Thymus (tissue), 11 donors: ENCODE measurements around the gene ZNF782. TPM values are rescaled to one million over a fixed set of nuclear protein-coding genes. Genes with fewer than 3 reads are reported as not detected.

ENCODE experiments used
- DNase-seq, 9 donors: peaks; one replicate each; pipeline ENCODE4 v3.0.0-alpha.2; 2013; ENCODE audit warnings: low spot score in 9 of 9, low read depth in 6 of 9, missing footprints in 1 of 9
- H3K27ac ChIP-seq, 2 donors: one replicate each; pipeline ENCODE4 v1.5.1; 2013; ENCODE audit warnings: control low read depth in 1 of 2, low read depth in 1 of 2, low read length in 1 of 2, mild to moderate bottlenecking in 1 of 2, moderate library complexity in 1 of 2
- H3K27me3 ChIP-seq, 2 donors: one replicate each; pipeline ENCODE4 v1.5.1; 2013; ENCODE audit warnings: low read length in 1 of 2; ENCODE audit not compliant: control insufficient read depth in 2 of 2, insufficient read depth in 1 of 2
- H3K36me3 ChIP-seq, 2 donors: one replicate each; pipeline ENCODE4 v1.5.1; 2013; ENCODE audit warnings: low read length in 1 of 2, mild to moderate bottlenecking in 1 of 2, moderate library complexity in 1 of 2; ENCODE audit not compliant: control insufficient read depth in 2 of 2, insufficient read depth in 2 of 2
- H3K4me1 ChIP-seq, 2 donors: one replicate each; pipeline ENCODE4 v1.5.1; 2013; ENCODE audit warnings: low read length in 2 of 2; ENCODE audit not compliant: control insufficient read depth in 2 of 2, insufficient read depth in 2 of 2
- H3K4me3 ChIP-seq, 2 donors: one replicate each; pipeline ENCODE4 v1.5.1; 2013; ENCODE audit warnings: low read length in 2 of 2, control low read depth in 1 of 2, mild to moderate bottlenecking in 1 of 2
- H3K9me3 ChIP-seq, 2 donors: one replicate each; pipeline ENCODE4 v1.5.1; 2013; ENCODE audit warnings: low read length in 1 of 2, mild to moderate bottlenecking in 1 of 2; ENCODE audit not compliant: control insufficient read depth in 2 of 2, insufficient read depth in 1 of 2
- WGBS: extraction: QIAGEN DNeasy Blood & Tissue Kit; methylation state at CpG from one replicate; pipeline ENCODE4 v1.1.7; 2013; 5-methylcytosine and 5-hydroxymethylcytosine counted together
- polyA plus RNA-seq: library from polyadenylated mRNA; stranded (reverse); fragments of 200-250 nt; gene quantifications from one replicate; pipeline ENCODE4 v1.2.3, GENCODE V29; 2013
- total RNA-seq: library from RNA; stranded (reverse); fragments of 120-200 nt; gene quantifications from one replicate; pipeline ENCODE4 v1.2.4, GENCODE V29; 2013
- donor health status: healthy.

The ZNF782 gene
- total and polyA plus RNA-seq, 2 donors: 2.8 to 5.2 TPM

DNA sequence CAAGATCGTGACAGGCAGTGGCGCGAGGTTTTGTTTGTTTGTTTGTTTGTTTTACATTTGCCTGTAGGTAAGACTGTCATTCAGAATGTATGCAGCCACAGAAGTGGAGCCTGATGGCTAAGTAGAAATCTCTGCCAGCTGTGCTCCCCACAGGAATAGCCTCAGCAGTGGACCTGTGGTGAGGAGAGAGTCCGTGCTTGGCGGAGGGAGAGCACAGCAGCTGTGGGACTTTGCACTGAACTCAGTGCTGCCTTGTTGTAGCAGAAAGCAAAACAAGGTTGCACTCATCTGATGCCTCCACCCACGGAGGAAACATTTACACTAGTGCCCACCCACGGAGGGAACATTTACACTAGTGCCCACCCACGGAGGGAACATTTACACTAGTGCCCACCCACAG lies 4.4 kb upstream of the ZNF782 start:
- 91% methylated on average over 8 of the region's 8 CpGs for WGBS
- H3K36me3 ChIP-seq: no peaks in the 10 kb centered on the region
- H3K9me3 ChIP-seq: no peaks in the 10 kb centered on the region
- peaks cover 3 to 11% of the 10 kb centered on the region in 2 donors for H3K27me3 ChIP-seq
- H3K4me3 ChIP-seq: no peak overlapping the region
- H3K27ac ChIP-seq: no peak overlapping the region
- no peak for DNase-seq
- H3K4me1 ChIP-seq: peaks cover under 1 to 4% of the 10 kb centered on the region in 2 donors

DNA sequence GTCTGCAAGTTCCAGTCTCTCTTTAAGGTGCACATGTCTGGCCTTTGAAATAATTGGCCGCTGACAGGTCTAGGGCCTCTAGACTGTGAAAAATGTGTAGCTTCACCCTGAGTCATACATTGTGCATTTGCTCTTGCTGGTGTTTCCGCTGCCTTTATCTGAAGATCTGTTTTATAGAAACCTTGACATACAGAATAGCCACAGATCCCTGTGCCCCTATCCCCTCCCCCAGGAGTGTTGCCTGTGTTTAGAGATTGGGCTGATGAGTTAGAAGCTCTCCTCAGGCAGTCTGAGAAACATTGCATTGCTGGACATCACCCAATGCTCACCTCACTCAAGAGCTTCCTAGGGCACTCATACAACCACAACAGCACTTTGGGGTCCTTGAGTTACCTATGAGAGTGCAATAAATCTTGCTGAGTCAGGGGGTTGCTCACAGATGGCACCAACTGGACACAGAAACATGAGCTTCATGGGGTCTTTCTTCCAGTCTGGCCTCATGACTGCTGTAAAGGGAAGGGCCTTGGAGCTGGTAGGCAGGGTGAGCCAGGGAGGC lies 3.8 kb upstream of the ZNF782 start:
- Histone ChIP-seq H3K9me3 (no peaks in the 10 kb centered on the region), H3K4me3 (no peak overlapping the region), H3K4me1 (peaks cover 6 to 9% of the 10 kb centered on the region in 2 donors), H3K27ac (no peak overlapping the region), H3K36me3 (no peaks in the 10 kb centered on the region), H3K27me3 (peaks cover 3 to 11% of the 10 kb centered on the region in 2 donors)
- 97% methylated on average over 2 of the region's 2 CpGs for WGBS
- DNase-seq: no peak

DNA sequence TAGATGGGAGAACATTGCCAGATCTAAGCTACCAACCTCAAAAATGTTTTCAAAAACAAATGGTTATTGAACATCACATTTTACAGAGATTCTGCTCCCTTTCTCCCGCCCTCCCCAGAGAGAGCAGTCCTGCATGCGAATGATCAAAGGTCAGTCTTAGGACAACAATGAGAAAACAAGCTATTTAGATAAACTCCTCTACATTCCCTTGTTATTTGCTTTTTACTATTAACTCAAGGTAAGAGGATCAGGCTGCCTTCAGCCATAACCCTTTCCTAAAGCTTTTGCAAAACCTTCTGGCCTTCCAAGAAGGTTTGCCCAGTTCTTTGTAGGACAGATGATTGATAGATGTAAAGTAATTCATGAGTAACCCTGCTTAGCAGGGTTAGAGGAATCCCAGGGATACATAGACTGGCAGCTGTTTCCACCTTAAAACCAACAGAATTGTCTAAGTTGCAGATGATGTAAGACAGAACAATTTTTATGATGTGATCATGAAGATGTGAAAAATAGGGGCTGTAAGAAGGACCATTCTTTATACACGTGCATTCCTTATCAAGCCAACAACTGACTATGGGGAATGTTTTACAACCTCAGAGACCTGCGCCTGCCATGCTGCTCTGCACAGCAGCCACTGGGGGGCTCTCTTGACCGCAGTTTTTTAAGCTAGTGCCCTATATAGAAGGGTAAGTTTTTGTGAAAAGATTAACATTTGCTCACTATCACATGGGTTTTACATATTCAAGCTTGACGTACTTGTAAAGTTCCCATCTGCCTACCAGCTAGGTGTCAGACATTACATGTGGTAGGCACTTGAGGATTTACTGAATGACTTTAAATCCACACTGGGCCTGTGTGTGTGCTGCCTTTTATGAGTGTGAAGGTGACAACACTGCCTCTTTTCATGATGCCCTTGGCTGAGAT lies 2.3 kb upstream of the ZNF782 start:
- Histone ChIP-seq H3K4me3 (no peak overlapping the region), H3K4me1 (peaks cover 11 to 14% of the 10 kb centered on the region in 2 donors), H3K36me3 (no peaks in the 10 kb centered on the region), H3K9me3 (no peaks in the 10 kb centered on the region), H3K27me3 (peaks cover 3 to 11% of the 10 kb centered on the region in 2 donors), H3K27ac (no peak overlapping the region)
- WGBS: 28% methylated on average over 6 of the region's 6 CpGs
- peak in 7 of 9 donors; percentile 45 to 80 (median 59) for DNase-seq

DNA sequence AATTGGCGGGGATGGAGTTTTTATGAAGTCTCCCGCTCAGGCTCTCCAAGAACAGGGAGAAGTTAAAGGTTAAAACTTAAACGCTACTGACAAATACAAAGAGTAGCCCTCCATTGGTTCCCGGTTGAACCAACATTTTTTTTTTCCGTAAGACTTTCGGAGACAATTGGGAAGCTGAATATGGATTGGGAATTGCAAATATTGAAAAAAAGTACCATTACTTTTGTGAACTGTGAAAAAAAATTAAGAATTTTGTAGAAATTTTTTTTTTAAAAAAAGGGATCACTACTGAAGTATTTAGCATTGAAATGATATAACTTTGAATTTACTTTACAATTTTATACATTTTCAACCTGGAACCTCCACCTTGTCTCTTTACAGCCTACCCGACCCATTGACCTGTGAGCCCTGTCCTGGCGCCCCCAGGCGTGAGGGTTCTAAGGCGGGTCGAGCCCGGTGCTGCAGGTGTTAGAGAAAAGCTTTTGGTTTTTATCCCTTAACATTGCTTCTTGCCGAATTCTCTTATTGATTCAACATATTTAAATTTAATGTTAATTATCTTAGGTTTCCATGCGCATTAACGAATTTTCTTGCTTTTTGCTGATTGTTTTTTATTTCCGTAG lies 448 bp upstream of the ZNF782 start:
- no peaks in the 10 kb centered on the region for H3K9me3 ChIP-seq
- H3K4me1 ChIP-seq: peaks cover 11 to 14% of the 10 kb centered on the region in 2 donors
- H3K27ac ChIP-seq: no peak overlapping the region
- peaks cover 3 to 11% of the 10 kb centered on the region in 2 donors for H3K27me3 ChIP-seq
- H3K4me3 ChIP-seq: peak overlapping the region; percentile 68 to 99
- no peaks in the 10 kb centered on the region for H3K36me3 ChIP-seq
- no peak for DNase-seq
- WGBS: 14% methylated on average over 16 of the region's 16 CpGs

DNA sequence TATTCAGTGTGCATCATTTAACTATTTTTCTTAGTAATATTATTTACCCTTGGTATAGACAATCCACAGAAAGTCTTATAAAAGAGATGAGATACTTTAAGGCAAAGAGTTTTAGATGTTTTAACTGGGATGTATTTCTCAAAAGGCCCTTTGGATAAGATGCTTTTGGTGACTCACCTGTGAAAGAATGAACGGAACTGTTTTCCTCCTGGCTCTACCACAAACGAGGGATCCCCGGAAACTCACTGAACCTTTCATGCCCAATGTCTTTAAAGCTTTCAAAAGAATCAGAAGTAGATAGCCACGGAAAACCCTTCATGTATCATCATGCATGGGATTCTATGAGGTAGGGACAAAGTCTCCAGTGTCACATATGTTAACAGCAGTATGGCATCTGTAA lies 1.6 kb downstream of the ZNF782 start:
- Histone ChIP-seq H3K4me1 (peaks cover 11 to 14% of the 10 kb centered on the region in 2 donors), H3K27me3 (peaks cover 3 to 11% of the 10 kb centered on the region in 2 donors), H3K9me3 (no peaks in the 10 kb centered on the region), H3K4me3 (no peak overlapping the region), H3K36me3 (no peaks in the 10 kb centered on the region), H3K27ac (no peak overlapping the region)
- DNase-seq: no peak
- WGBS: 95% methylated on average over 4 of the region's 4 CpGs

DNA sequence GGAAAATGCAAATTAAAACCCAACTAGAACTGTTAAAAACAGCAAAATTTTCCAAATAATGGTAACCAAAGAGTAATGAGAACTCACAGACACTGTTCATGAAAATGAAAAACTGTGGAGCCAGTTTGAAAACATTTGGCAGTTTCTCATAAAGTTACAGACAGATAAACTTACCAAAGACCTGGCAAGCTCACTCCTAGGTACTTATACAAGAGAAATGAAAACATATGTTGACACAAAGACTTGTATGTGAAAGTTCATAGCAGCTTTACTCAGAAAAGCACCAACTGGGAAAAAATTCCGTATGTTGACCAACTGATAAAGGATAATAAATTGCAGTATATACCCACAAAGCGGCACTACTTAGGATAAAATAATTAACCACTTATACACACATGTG lies 10.3 kb downstream of the ZNF782 start:
- Histone ChIP-seq H3K27ac (no peak overlapping the region), H3K36me3 (peaks cover 0 to 7% of the 10 kb centered on the region in 2 donors), H3K4me1 (no peaks in the 10 kb centered on the region), H3K4me3 (no peak overlapping the region), H3K27me3 (no peaks in the 10 kb centered on the region), H3K9me3 (no peaks in the 10 kb centered on the region)
- WGBS: 74% methylated on average over 2 of the region's 2 CpGs
- DNase-seq: no peak

DNA sequence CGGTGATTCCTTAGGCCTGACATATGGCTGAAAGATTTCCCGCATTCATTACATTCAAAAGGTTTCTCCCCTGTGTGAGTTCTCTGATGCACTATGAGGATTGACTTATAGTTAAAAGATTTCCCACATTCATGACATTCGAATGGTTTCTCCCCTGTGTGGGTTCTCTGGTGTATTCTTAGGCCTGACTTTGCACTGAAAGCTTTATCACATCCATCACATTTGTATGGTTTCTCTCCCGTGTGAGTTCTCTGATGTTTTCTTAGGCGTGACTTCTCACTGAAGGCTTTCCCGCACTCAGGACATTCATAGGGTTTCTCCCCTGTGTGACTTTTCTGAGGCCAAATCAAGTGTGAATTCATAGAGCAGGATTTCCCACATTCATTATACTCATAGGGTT lies 35.8 kb downstream of the ZNF782 start:
- Histone ChIP-seq H3K9me3 (peaks cover 8 to 10% of the 10 kb centered on the region in 2 donors), H3K27me3 (no peaks in the 10 kb centered on the region), H3K4me1 (no peaks in the 10 kb centered on the region), H3K27ac (no peak overlapping the region), H3K4me3 (no peak overlapping the region), H3K36me3 (peaks cover 8 to 10% of the 10 kb centered on the region in 2 donors)
- no peak for DNase-seq
- 98% methylated on average over 6 of the region's 6 CpGs for WGBS

DNA sequence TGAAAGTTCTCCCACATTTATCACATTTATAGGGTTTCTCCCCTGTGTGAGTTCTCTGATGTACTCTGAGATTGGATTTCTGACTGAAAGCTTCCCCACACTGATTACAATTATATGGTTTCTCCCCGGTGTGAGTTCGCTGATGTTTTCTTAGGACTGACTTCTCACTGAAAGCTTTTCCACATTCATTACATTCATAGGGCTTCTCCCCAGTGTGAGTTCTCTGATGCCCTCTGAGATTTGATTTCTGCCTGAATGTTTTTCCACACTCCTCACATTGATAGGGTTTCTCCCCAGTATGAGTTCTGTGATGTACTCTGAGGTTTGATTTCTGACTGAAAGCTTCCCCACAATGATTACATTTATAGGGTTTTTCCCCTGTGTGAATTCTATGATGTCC lies 36.3 kb downstream of the ZNF782 start:
- Histone ChIP-seq H3K4me1 (no peaks in the 10 kb centered on the region), H3K4me3 (no peak overlapping the region), H3K27me3 (no peaks in the 10 kb centered on the region), H3K9me3 (peaks cover 8 to 10% of the 10 kb centered on the region in 2 donors), H3K36me3 (peaks cover 6 to 7% of the 10 kb centered on the region in 2 donors), H3K27ac (no peak overlapping the region)
- 97% methylated on average over 2 of the region's 2 CpGs for WGBS
- DNase-seq: no peak

DNA sequence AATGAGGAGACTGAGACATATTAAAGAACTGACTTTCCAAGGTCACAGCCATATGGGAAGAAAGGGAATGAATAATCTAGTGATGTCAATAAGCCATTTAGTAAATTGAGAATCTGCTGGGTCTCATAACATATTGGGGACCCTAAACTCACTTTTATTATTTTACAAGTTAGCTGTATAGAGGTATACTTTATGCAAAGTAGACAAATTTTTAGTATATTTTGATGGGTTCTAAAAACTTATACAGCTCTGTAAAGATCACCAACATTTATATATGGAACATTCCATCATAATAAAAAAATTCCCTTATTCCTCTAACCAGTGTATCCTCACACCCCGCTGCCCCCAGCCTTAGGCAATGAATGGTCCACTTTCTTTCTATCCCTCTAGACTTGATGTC lies 40.7 kb downstream of the ZNF782 start:
- no peak for DNase-seq
- Histone ChIP-seq H3K27ac (no peak overlapping the region), H3K4me3 (no peak overlapping the region), H3K36me3 (peaks cover 0 to 5% of the 10 kb centered on the region in 2 donors), H3K9me3 (peaks cover 7 to 13% of the 10 kb centered on the region in 2 donors), H3K27me3 (no peaks in the 10 kb centered on the region), H3K4me1 (no peaks in the 10 kb centered on the region)
- 98% methylated on average over 1 of the region's 1 CpG for WGBS
